IMR-90 (cell line): ENCODE measurements around the gene NRIP3. TPM values are rescaled to one million over a fixed set of nuclear protein-coding genes. Genes with fewer than 3 reads are reported as not detected.
"Not testable (repeated sequence)": the region's sequence is repeated elsewhere in the genome, so short reads cannot be mapped to it uniquely, and the experiment has no call there.

Experiments used
- ATAC-seq: fragments of 200-7000 bp; cut with Tn5 transposase; 2 replicates; pipeline ENCODE4 v1.9.1; 2020; ENCODE audit warnings: low read depth, mild to moderate bottlenecking, moderate library complexity
- BruUV-seq: library from RNA; stranded (reverse); fragments of 400-500 nt; replicated peaks from 2 replicates; lab custom pipeline; 2021; lab: Mats Ljungman, UMichigan
- CTCF ChIA-PET: fragments of 300-600 bp; formaldehyde crosslinking; extraction: SDS; loops from one replicate; lab custom pipeline; 2021; ENCODE audit warnings: antibody characterized with exemption; lab: Yijun Ruan, JAX
- POLR2A ChIA-PET: fragments of 300-600 bp; sonication (Branson Sonifier 250); formaldehyde crosslinking; loops from one replicate; lab custom pipeline; 2022; ENCODE audit warnings: antibody characterized with exemption; ENCODE audit not compliant: unreplicated experiment; lab: Charles Lee
- DNase-seq: peaks from one replicate; pipeline ENCODE4 v3.0.0; 2013
- H2AFZ ChIP-seq: replicated peaks from 2 replicates; pipeline ENCODE3; 2013; ENCODE audit warnings: low read length, mild to moderate bottlenecking; ENCODE audit not compliant: poor library complexity
- H2AK5ac ChIP-seq: 2 replicates; pipeline ENCODE4 v1.6.1; 2013; ENCODE audit warnings: low read depth, low read length, inconsistent platforms
- H2AK9ac ChIP-seq: replicated peaks from 2 replicates; pipeline ENCODE3; 2013; ENCODE audit warnings: mild to moderate bottlenecking, low read depth, low read length, moderate library complexity; ENCODE audit not compliant: poor library complexity
- H2BK120ac ChIP-seq: 2 replicates; pipeline ENCODE4 v1.6.1; 2013; ENCODE audit warnings: low read depth, low read length, inconsistent platforms
- H2BK15ac ChIP-seq: 3 replicates; pipeline ENCODE4 v1.6.1; 2013; ENCODE audit warnings: low read depth, low read length, inconsistent platforms
- H2BK20ac ChIP-seq: 2 replicates; pipeline ENCODE4 v1.6.1; 2013; ENCODE audit warnings: low read depth, mild to moderate bottlenecking, inconsistent platforms, low read length, moderate library complexity
- H2BK5ac ChIP-seq: 2 replicates; pipeline ENCODE4 v1.6.1; 2013; ENCODE audit warnings: mild to moderate bottlenecking, low read depth, low read length, inconsistent platforms; ENCODE audit not compliant: poor library complexity, severe bottlenecking
- H3K14ac ChIP-seq: replicated peaks from 2 replicates; pipeline ENCODE4 v1.6.1; 2013; ENCODE audit warnings: low read depth, low read length, inconsistent platforms
- H3K18ac ChIP-seq: 2 replicates; pipeline ENCODE4 v1.6.1; 2013; ENCODE audit warnings: low read depth, low read length, control low read depth
- H3K23ac ChIP-seq: 2 replicates; pipeline ENCODE4 v1.6.1; 2013; ENCODE audit warnings: low read depth, low read length, inconsistent platforms
- H3K27ac ChIP-seq: 2 replicates; pipeline ENCODE4 v1.5.1; 2013; ENCODE audit warnings: mild to moderate bottlenecking, control low read depth, low read length; ENCODE audit not compliant: insufficient read depth
- H3K27me3 ChIP-seq: 2 replicates; pipeline ENCODE4 v1.6.1; 2013; ENCODE audit warnings: low read length; ENCODE audit not compliant: control insufficient read depth, insufficient read depth
- H3K36me3 ChIP-seq: 2 replicates; pipeline ENCODE4 v1.6.1; 2013; ENCODE audit warnings: low read length, mixed read lengths; ENCODE audit not compliant: control insufficient read depth, insufficient read depth
- H3K4ac ChIP-seq: 2 replicates; pipeline ENCODE4 v1.6.1; 2013; ENCODE audit warnings: low read depth, low read length, inconsistent platforms
- H3K4me1 ChIP-seq: 2 replicates; pipeline ENCODE4 v1.6.1; 2013; ENCODE audit warnings: low read length, mixed read lengths; ENCODE audit not compliant: control insufficient read depth, insufficient read depth
- H3K4me2 ChIP-seq: 2 replicates; pipeline ENCODE4 v1.6.1; 2013; ENCODE audit warnings: low read depth, mild to moderate bottlenecking, control low read depth, low read length, moderate library complexity
- H3K4me3 ChIP-seq: 2 replicates; pipeline ENCODE4 v1.5.1; 2013; ENCODE audit warnings: low read depth, mild to moderate bottlenecking, control low read depth, low read length, moderate library complexity; ENCODE audit not compliant: insufficient read depth
- H3K56ac ChIP-seq: 2 replicates; pipeline ENCODE4 v1.6.1; 2013; ENCODE audit warnings: low read length, inconsistent platforms; ENCODE audit not compliant: insufficient read depth; ENCODE audit errors: extremely low read depth
- H3K79me1 ChIP-seq, 2 experiments: 2 replicates each; pipeline ENCODE4 v1.6.1; 2013; ENCODE audit warnings: low read length in 2 of 2, inconsistent platforms in 1 of 2, low read depth in 1 of 2
- H3K9ac ChIP-seq: 2 replicates; pipeline ENCODE4 v1.6.1; 2013; ENCODE audit warnings: low read depth, low read length, control low read depth
- H3K9me1 ChIP-seq: 2 replicates; pipeline ENCODE4 v1.6.1; 2013; ENCODE audit warnings: low read length, inconsistent platforms; ENCODE audit not compliant: insufficient read depth
- H3K9me3 ChIP-seq: 2 replicates; pipeline ENCODE4 v1.6.1; 2013; ENCODE audit warnings: low read length; ENCODE audit not compliant: control insufficient read depth, insufficient read depth
- H4K20me1 ChIP-seq: 2 replicates; pipeline ENCODE4 v1.6.1; 2013; ENCODE audit warnings: low read length, inconsistent platforms; ENCODE audit not compliant: insufficient read depth
- H4K5ac ChIP-seq: 2 replicates; pipeline ENCODE4 v1.6.1; 2013; ENCODE audit warnings: mild to moderate bottlenecking, low read depth, low read length, control low read depth
- H4K8ac ChIP-seq, 2 experiments: 2 replicates each; pipeline ENCODE4 v1.6.1; 2013; ENCODE audit warnings: low read depth in 2 of 2, low read length in 2 of 2, control low read depth in 1 of 2, inconsistent platforms in 1 of 2
- H4K91ac ChIP-seq: 2 replicates; pipeline ENCODE4 v1.6.1; 2013; ENCODE audit warnings: low read depth, low read length, inconsistent platforms; ENCODE audit not compliant: insufficient read depth
- CEBPB ChIP-seq: IDR thresholded peaks from 2 replicates; pipeline ENCODE4 v1.6.1; 2012; ENCODE audit warnings: low read depth, low read length, improper control_type of control experiment
- CHD1 ChIP-seq: IDR thresholded peaks from 2 replicates; pipeline ENCODE4 v1.6.1; 2012; ENCODE audit warnings: low read depth, low read length, improper control_type of control experiment
- MAZ ChIP-seq: IDR thresholded peaks from 2 replicates; pipeline ENCODE4 v1.6.1; 2012; ENCODE audit warnings: low read depth, mild to moderate bottlenecking, low read length, improper control_type of control experiment, moderate library complexity, borderline replicate concordance
- NFE2L2 ChIP-seq: fragments of 150-350 bp; IDR thresholded peaks from 2 replicates; pipeline ENCODE4 v1.6.1; 2016; ENCODE audit warnings: low read depth, mild to moderate bottlenecking, low read length
- POLR2A ChIP-seq: IDR thresholded peaks from 2 replicates; pipeline ENCODE4 v1.6.1; 2012; ENCODE audit warnings: mild to moderate bottlenecking, low read depth, low read length
- WGBS, 2 experiments: methylation state at CpG; one replicate each; pipeline versions ENCODE4 v1.1.5 to v1.1.7; 2013; ENCODE audit warnings: missing lambda C conversion rate in 2 of 2; ENCODE audit not compliant: insufficient read length in 1 of 2; ENCODE audit errors: extremely low coverage in 2 of 2; 5-methylcytosine and 5-hydroxymethylcytosine counted together
- dilution Hi-C: fragments of 300-500 bp; cut with HindIII; formaldehyde crosslinking; loops from one replicate; pipeline ENCODE4 v1.14.3; 2018; ENCODE audit warnings: low sequenced_read_pairs; ENCODE audit not compliant: unreplicated experiment
- in situ Hi-C: fragments of 300-500 bp; cut with MboI; formaldehyde crosslinking; loops from 3 replicates; pipeline ENCODE4 v1.14.3; 2019; ENCODE audit warnings: low sequenced_read_pairs, inconsistent platforms, mixed read lengths
- intact Hi-C: fragments of 100-400 bp; cut with micrococcal nuclease; formaldehyde crosslinking; loops from 2 replicates; pipeline ENCODE4 v1.10.0; 2022
- polyA plus RNA-seq, 3 experiments: library from polyadenylated mRNA; depleted of rRNA; stranded (reverse); fragments of >200 nt; gene quantifications; 2 replicates each; pipeline ENCODE4 v1.2.3, GENCODE V29; 2012; ENCODE audit warnings: low replicate concordance in 1 of 3
- total RNA-seq: library from RNA; depleted of rRNA; stranded (reverse); fragments of >200 nt; gene quantifications from 2 replicates; pipeline ENCODE4 v1.2.3, GENCODE V29; 2012

The NRIP3 gene
- total and polyA plus RNA-seq, 2 of the 4 experiments (the other 2 are of a cell fraction) = 11.5 to 43.6 TPM

DNA sequence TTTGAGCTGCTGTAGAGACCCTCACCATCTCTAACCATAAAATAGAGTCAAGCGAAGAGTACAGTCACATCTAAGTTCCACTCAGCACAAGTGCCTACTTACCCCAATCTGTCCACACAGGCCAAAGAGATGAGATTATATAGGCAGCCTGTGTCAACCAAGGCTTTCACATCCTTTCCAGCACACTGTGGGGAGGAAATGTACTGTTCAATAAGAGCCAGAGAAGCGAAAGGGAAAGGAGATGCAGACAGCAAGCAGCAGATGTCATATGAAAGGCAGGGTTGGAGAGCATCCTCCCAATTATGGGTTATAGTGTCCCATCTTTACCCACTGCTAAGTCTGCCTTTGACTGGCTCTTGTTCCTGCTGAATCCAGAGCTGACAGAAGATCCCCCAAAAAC lies 16.4 kb downstream of the NRIP3 start:
- Histone ChIP-seq H2BK15ac (no peak overlapping the region), H4K20me1 (0 out of 2 replicates have a peak, but pooled peaks cover 4% of the 10 kb centered on the region), H4K91ac (no peak overlapping the region), H3K79me1 (peaks cover 2 to 13% of the 10 kb centered on the region in 2 experiments; a peak in 1 of 4 replicates), H2AK5ac (no peak overlapping the region), H3K23ac (no peak overlapping the region), H3K18ac (no peak overlapping the region), H3K9me1 (peaks cover 5% of the 10 kb centered on the region), H2BK5ac (no peak overlapping the region), H3K27me3 (no peaks in the 10 kb centered on the region), H3K27ac (no peak overlapping the region), H3K56ac (no peak overlapping the region), H2AK9ac (no peak overlapping the region), H3K36me3 (peaks cover 5% of the 10 kb centered on the region), H3K4me3 (no peak overlapping the region), H3K4me1 (peaks cover 5% of the 10 kb centered on the region), H2BK20ac (no peak overlapping the region), H3K4ac (no peak overlapping the region), H3K4me2 (no peak overlapping the region), H3K14ac (no peak overlapping the region), H2AFZ (no peak overlapping the region), H4K5ac (no peak overlapping the region), H2BK120ac (no peak overlapping the region), H4K8ac (no peak overlapping the region), H3K9me3 (no peaks in the 10 kb centered on the region), H3K9ac (no peak overlapping the region)
- ChIA-PET CTCF (no interaction called here), POLR2A (no interaction called here)
- ATAC-seq = no peak
- WGBS, 2 experiments = no CpG with 5 or more reads among the region's 2 CpGs
- no peak for DNase-seq
- dilution Hi-C loops = no loop called here
- TF ChIP-seq CEBPB (no peak), NFE2L2 (no peak), CHD1 (no peak), MAZ (no peak), POLR2A (no peak)
- in situ Hi-C loops = no loop called here
- intact Hi-C loops = no loop called here
- BruUV-seq = no TSS peak

DNA sequence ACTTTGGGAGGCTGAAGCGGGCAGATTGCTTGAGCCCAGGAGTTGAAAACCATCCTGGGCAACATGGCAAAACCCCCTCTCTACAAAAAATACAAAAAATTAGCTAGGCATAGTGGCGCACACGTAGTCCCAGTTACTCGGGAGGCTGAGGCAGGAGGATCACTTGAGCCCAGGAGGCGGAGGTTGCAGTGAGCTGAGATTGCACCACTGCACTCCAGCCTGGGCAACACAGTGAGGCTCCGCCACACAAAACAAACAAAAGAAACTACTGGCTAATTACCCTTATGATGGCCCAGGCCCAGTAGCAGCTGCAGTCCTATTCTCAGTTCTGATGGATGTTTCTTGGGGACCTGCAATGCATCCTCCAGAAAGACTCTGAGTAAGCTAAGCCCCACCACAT lies 17.0 kb downstream of the NRIP3 start:
- WGBS, 2 experiments = 100% methylated on average over 2 of the region's 6 CpGs; no CpG with 5 or more reads in 1 of the 2 experiments
- H3K79me1 ChIP-seq = peaks cover 2 to 13% of the 10 kb centered on the region in 2 experiments; a peak in 1 of 4 replicates
- not testable (repeated sequence) for H2BK120ac ChIP-seq

More for the DNA sequence above, 17.0 kb downstream of the NRIP3 start:
- H2BK15ac ChIP-seq, H3K36me3 ChIP-seq, H3K4me2 ChIP-seq, H4K20me1 ChIP-seq, H2AK5ac ChIP-seq, H2BK20ac ChIP-seq, H2BK5ac ChIP-seq, H3K9me3 ChIP-seq, H3K9me1 ChIP-seq, CTCF ChIA-PET, H2AK9ac ChIP-seq, H3K18ac ChIP-seq, H4K8ac ChIP-seq, H4K5ac ChIP-seq, H3K14ac ChIP-seq, H4K91ac ChIP-seq, H3K4me3 ChIP-seq, H3K4ac ChIP-seq, H3K27me3 ChIP-seq, H3K23ac ChIP-seq, dilution Hi-C loops, DNase-seq, H3K56ac ChIP-seq, in situ Hi-C loops, POLR2A ChIA-PET, intact Hi-C loops, H3K27ac ChIP-seq, BruUV-seq, ATAC-seq, H2AFZ ChIP-seq, H3K4me1 ChIP-seq, H3K9ac ChIP-seq: not testable (repeated sequence)
